GM19463 (cell line): ENCODE data around the gene SRPRA.
"Not testable (repeated sequence)": the region's sequence is repeated elsewhere in the genome, so short reads cannot be mapped to it uniquely, and the experiment has no call there.

Source experiments
- ATAC-seq: cut with Tn5 transposase; IDR thresholded peaks from one replicate; pipeline ENCODE4 v1.9.1; 2021; ENCODE audit warnings: mild to moderate bottlenecking, moderate library complexity; ENCODE audit not compliant: unreplicated experiment

The SRPRA gene, protein sequence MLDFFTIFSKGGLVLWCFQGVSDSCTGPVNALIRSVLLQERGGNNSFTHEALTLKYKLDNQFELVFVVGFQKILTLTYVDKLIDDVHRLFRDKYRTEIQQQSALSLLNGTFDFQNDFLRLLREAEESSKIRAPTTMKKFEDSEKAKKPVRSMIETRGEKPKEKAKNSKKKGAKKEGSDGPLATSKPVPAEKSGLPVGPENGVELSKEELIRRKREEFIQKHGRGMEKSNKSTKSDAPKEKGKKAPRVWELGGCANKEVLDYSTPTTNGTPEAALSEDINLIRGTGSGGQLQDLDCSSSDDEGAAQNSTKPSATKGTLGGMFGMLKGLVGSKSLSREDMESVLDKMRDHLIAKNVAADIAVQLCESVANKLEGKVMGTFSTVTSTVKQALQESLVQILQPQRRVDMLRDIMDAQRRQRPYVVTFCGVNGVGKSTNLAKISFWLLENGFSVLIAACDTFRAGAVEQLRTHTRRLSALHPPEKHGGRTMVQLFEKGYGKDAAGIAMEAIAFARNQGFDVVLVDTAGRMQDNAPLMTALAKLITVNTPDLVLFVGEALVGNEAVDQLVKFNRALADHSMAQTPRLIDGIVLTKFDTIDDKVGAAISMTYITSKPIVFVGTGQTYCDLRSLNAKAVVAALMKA

GRCh38 chr11:126268708-126269579 is at the start of gene SRPRA, which contains the start of gene FOXRED1:
SRPRA (minus strand) TSS chr11:126268895; CDS start chr11:126268804, 91 bp downstream.
FOXRED1 (plus strand) TSS chr11:126269154; CDS start chr11:126269207, 53 bp downstream.
- peak; percentile 99 for ATAC-seq

DNA sequence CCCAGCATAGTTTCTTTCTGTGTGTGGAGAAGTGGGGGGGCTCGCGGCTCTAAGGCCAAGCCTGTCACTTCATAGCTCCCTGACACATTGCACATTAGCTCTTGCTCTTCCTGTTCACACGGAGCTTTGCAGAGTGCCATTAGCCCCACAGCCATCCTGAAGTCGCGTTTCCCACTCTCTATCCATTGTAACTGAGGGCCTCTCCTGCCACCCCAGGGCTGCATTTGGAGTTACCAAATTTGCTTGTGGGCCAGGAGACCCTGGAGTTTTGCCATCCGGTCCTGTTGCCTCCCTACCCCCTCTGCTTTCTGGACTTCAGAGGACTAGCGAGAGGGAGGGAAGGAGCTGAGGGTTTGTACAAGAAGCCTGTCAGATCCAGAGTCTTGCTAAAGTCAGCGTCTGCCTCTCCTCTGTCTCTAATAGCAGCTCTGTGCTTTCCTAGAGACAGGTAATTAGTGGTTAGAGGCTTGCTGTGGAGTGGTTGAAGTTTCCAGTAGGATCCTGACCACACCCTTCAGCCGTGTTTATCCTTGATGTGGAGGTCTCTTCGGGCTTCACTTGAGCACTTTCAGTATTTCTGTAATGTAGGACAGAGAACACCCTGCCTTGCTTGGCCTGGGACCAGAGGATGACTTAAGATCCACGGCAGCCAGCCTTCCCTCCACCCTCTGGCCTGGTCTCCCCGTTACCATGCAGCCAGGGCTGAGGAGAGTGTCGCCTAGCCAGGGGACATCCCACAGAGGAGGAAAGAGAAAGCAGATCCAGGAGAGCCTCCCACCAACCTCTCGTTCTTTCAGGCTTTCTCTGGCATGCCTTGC is 49.3 kb upstream of the SRPRA start:
- ATAC-seq, result peak; percentile 28

DNA sequence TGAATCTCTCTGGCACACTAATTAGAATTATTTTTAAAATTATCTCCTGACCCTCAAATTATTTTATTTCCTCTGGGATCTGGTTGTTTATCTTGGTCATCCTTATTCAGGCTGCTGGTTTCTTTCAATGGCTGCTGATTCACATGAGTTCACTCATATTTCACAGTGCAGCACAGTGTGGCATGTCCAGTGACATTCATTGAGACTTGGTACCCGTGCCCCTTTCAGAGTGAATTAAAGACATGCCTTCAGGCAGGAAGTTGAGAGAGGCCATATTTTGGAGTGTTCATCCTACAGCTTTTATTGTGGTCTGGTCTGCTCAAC is 48.7 kb upstream of the SRPRA start:
- ATAC-seq, result no peak

DNA sequence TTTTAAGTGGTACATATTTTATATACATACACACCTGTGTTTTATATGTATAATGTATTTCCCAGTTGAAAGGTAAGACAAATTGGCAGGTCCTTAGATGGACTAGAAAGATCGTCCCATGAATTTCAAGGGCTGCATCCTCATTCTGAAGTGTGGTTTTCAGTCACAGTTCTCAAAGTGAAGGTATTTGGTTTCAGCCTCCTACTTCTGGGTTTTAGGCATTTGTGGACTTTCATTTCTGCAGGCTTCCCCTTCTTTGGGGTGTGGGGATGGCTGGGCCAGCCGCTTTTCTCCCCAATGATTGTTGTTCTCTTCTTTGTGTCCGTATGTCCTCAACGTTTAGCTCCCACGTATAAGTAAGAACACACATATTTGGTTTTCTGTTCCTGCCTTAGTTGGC is 45.1 kb upstream of the SRPRA start:
- ATAC-seq, result no peak

DNA sequence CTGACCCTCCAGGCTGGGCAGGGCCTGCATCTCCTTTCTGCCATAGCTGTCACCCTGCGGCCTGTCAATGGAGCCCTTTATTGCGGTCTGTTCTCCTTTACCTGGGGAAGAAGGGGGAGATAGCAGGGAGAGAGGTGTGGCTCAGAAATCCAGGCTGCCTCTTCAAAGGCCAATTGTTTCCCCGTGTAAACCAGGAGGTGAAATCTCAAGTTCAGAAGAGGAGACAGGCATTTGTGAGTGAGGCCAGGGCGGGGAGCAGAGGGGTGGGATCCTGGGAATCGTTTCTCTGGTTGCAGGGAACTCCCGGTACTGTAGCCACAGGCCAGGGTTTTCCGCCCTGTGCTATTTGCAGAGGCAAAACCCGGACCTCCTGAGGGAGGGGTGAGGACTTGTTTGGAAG is 44.3 kb upstream of the SRPRA start:
- ATAC-seq, result no peak

GRCh38 chr11:126311401-126312291 is 43.0 kb upstream of the SRPRA start:
- ATAC-seq, result peak; percentile 65

DNA sequence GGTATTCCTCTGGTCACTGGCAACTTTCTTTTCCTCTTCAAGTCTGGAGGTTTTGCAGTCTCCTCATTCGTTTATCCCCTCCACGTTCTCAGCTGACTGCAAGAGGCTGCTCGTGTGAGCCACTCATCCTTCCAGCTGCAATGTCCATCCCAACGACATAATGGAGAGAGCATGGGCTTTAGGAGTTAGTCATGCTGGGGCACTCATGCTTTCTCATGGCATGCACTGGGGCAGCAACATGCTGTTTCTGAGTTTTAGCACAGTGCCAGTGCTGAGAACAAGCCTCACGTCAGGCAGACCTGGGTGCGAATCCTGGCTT is 42.3 kb upstream of the SRPRA start:
- no peak for ATAC-seq

GRCh38 chr11:126310200-126310991 is 41.7 kb upstream of the SRPRA start:
- ATAC-seq, result peak; percentile 30

GRCh38 chr11:126308771-126309170 is 40.1 kb upstream of the SRPRA start:
- not testable (repeated sequence) for ATAC-seq

GRCh38 chr11:126308271-126308671 is 39.6 kb upstream of the SRPRA start:
- no peak for ATAC-seq

- no peak for ATAC-seq
Observed at GRCh38 chr11:126307706-126308105, 39.0 kb upstream of the SRPRA start.

GRCh38 chr11:126305699-126306098 is 37.0 kb upstream of the SRPRA start:
- peak; percentile 49 for ATAC-seq

DNA sequence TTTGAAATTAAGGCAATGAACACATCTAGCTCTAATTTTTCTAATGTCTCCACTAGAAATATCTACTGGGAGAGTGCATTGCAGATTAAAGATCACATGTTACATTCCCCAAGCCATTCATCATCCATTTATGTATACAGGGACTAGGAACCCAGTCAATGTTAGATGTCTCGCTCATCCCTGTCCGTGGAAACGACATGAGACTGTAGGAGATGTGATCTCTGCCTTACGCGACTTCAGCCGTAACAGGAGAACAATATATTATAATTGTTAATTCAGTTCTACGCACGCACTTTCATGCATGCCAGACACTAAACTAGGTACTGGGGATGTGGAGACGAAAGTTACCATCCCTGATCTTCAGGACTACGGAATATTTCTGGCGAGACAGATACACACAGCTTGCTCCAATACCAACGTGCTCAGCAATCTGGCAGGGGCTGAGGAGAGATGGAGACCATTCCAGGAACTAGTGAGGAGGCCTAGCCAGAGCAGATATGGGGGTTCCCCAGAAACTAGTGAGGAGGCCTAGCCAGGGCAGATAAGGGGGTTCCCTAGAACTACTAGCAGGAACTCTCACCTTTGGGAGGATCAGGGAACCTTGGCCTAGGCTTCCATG is 35.9 kb upstream of the SRPRA start:
- no peak for ATAC-seq

DNA sequence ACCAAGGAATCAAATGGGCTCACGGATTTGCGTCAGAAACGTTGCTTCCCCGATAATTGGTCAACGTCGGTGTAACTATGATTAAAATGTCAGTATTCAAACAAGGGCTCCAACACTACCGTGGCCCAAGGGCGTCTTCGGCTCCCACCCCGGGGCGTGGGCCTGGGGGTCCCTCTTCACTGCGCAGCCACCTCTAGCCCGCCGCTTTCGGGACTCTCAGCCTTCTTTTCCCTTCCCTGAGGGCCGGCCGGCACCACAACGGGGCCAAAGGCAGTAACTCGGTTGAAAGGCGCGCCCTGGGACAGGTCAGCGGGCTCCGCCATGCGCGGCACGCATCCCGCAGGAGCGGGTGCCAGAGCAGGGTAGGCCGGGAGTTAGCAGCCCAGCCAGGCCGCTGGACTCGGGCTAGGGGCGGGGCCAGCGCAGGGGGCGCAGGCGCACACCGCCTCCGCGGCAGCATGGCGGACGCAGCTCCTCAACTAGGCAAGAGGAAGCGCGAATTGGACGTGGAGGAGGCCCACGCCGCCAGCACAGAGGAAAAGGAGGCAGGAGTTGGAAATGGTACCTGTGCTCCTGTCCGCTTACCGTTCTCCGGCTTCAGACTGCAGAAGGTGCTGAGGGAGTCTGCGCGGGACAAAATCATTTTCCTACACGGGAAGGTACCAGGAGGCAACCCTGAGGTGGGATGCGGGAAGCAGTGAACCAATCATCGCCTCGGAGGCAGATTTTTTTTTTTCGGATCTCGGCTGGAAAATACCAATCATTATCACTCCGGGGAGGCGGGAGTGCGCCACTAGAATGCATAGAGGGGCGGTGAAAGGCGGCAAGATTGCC is 35.1 kb upstream of the SRPRA start, which contains the start of gene DCPS:
Gene DCPS (plus strand): TSS at position 438 of the 834 bp plus-strand sequence. CDS start 21 bp downstream, at position 459.
- peak; percentile 92 for ATAC-seq

GRCh38 chr11:126297004-126297403 is 28.3 kb upstream of the SRPRA start:
- ATAC-seq, result no peak

GRCh38 chr11:126293726-126294125 is 25.0 kb upstream of the SRPRA start:
- no peak for ATAC-seq

GRCh38 chr11:126290887-126291286 is 22.2 kb upstream of the SRPRA start:
- ATAC-seq, result no peak
